ENCODE data around the gene VGLL4. TPM values are rescaled to one million over a fixed set of nuclear protein-coding genes. Genes with fewer than 3 reads are reported as not detected.
A peak's percentile ranks its signal among the peaks of the same experiment; 100 is the strongest.

Gene VGLL4
- total RNA-seq, 3 donors from 2014 or later: 42.5 to 51.3 (median 46.4) TPM

- ATAC-seq: peak; percentile 14
- peaks cover 5% of the 10 kb centered on the region for H3K4me1 ChIP-seq (ENCODE audit: low read depth)
- DNase-seq: no peak
- H3K9me3 ChIP-seq: no peaks in the 10 kb centered on the region
- no peaks in the 10 kb centered on the region for H3K36me3 ChIP-seq (ENCODE audit: low read depth)
- no peak for TF ChIP-seq CTCF (IDR thresholded peaks at IDR 0.05)
- intact Hi-C loops (cut with DNase I, micrococcal nuclease): no loop called here
- no peak overlapping the region for H3K4me3 ChIP-seq
Observed at GRCh38 chr3:11604139-11604892, 39.4 kb downstream of the VGLL4 start.

- DNase-seq (no peak), ATAC-seq (peak; percentile 52)
- Histone ChIP-seq H3K9me3 (no peaks in the 10 kb centered on the region), H3K36me3 (ENCODE audit: low read depth) (no peaks in the 10 kb centered on the region), H3K4me3 (no peak overlapping the region), H3K4me1 (ENCODE audit: low read depth) (peaks cover 5% of the 10 kb centered on the region)
- intact Hi-C loops (cut with DNase I, micrococcal nuclease): no loop called here
- TF ChIP-seq CTCF (IDR thresholded peaks at IDR 0.05): no peak
Observed at GRCh38 chr3:11603628-11604027, 40.1 kb downstream of the VGLL4 start.

- DNase-seq (no peak), ATAC-seq (no peak)
- no peak overlapping the region for H3K4me3 ChIP-seq
- H3K4me1 ChIP-seq (ENCODE audit: low read depth): peaks cover 5% of the 10 kb centered on the region
- intact Hi-C loops (cut with DNase I, micrococcal nuclease): no loop called here
- H3K9me3 ChIP-seq: no peaks in the 10 kb centered on the region
- TF ChIP-seq CTCF (IDR thresholded peaks at IDR 0.05): no peak
- no peaks in the 10 kb centered on the region for H3K36me3 ChIP-seq (ENCODE audit: low read depth)
Observed at GRCh38 chr3:11602886-11603527, 40.7 kb downstream of the VGLL4 start.

- no peak for DNase-seq
- ATAC-seq: no peak
- H3K4me3 ChIP-seq: no peak overlapping the region
- intact Hi-C loops (cut with DNase I, micrococcal nuclease): no loop called here
- H3K4me1 ChIP-seq (ENCODE audit: low read depth): peaks cover 5% of the 10 kb centered on the region
- TF ChIP-seq CTCF (IDR thresholded peaks at IDR 0.05): no peak
- H3K9me3 ChIP-seq: no peaks in the 10 kb centered on the region
- H3K36me3 ChIP-seq (ENCODE audit: low read depth): no peaks in the 10 kb centered on the region
Observed at GRCh38 chr3:11602239-11602840, 41.4 kb downstream of the VGLL4 start.

GRCh38 chr3:11601446-11602238, 42.1 kb downstream of the VGLL4 start:
- peaks cover 5% of the 10 kb centered on the region for H3K4me1 ChIP-seq (ENCODE audit: low read depth)
- DNase-seq (no peak), ATAC-seq (peak; percentile 33)
- intact Hi-C loops (cut with DNase I, micrococcal nuclease): no loop called here
- H3K4me3 ChIP-seq: no peak overlapping the region
- TF ChIP-seq CTCF (IDR thresholded peaks at IDR 0.05): no peak
- no peaks in the 10 kb centered on the region for H3K9me3 ChIP-seq
- no peaks in the 10 kb centered on the region for H3K36me3 ChIP-seq (ENCODE audit: low read depth)
